ENCODE results near the gene S100A4. TPM values are rescaled to one million over a fixed set of nuclear protein-coding genes. Genes with fewer than 3 reads are reported as not detected.
"Not testable (repeated sequence)": the region's sequence is repeated elsewhere in the genome, so short reads cannot be mapped to it uniquely, and the experiment has no call there.

Gene S100A4
- total RNA-seq, 1 experiment from 2014 or later, result 22.7 TPM

DNA sequence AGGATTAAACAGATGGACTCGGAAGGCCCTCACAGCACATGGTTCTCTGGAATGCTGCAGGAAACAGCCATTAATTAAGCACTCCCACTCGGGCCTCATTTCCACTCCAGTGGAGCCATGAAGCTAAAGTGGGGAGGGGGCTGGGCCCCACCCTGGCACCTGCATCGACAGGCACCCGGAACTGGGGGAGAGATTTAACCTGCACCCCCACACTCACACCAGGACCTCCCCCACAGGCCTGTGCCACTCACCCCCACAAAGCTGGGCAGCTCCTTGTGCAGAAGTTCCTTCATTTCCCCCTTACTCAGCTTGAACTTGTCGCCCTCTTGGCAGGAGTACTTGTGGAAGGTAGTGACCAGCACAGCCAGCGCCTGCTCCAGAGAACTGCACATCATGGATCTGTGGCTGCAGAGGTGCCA is 17.9 kb upstream of the S100A4 start:
- Mint-ChIP-seq H3K27ac (no peak overlapping the region), H3K4me1 (peaks cover 26% of the 10 kb centered on the region), H3K36me3 (no peaks in the 10 kb centered on the region), H3K27me3 (ENCODE audit: low read depth) (no peaks in the 10 kb centered on the region; the same call in 1 of the 2 replicates), H3K4me3 (no peak overlapping the region), H3K9me3 (no peaks in the 10 kb centered on the region)
- ChIA-PET CTCF (interaction anchor here (0.9 to 3.9 kb wide), 8 partner anchors 9 to 210 kb away, joined by 3 to 28 read pairs (median 6); partner anchors contain the start of genes S100A13, S100A3 and S100A4), POLR2A (interaction anchor here (1.0 kb wide), 1 partner anchor 17 kb away, joined by 3 read pairs; no protein-coding TSS in a partner anchor)
- TF ChIP-seq, protein P1, sequence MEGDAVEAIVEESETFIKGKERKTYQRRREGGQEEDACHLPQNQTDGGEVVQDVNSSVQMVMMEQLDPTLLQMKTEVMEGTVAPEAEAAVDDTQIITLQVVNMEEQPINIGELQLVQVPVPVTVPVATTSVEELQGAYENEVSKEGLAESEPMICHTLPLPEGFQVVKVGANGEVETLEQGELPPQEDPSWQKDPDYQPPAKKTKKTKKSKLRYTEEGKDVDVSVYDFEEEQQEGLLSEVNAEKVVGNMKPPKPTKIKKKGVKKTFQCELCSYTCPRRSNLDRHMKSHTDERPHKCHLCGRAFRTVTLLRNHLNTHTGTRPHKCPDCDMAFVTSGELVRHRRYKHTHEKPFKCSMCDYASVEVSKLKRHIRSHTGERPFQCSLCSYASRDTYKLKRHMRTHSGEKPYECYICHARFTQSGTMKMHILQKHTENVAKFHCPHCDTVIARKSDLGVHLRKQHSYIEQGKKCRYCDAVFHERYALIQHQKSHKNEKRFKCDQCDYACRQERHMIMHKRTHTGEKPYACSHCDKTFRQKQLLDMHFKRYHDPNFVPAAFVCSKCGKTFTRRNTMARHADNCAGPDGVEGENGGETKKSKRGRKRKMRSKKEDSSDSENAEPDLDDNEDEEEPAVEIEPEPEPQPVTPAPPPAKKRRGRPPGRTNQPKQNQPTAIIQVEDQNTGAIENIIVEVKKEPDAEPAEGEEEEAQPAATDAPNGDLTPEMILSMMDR (IDR thresholded peaks at IDR 0.05), result no peak
- TF ChIP-seq GTF2I (CRISPR knock-in tag; conservative IDR thresholded peaks at IDR 0.05), result no peak
- TF ChIP-seq IRF2 (CRISPR knock-in tag; IDR thresholded peaks at IDR 0.05; ENCODE audit: borderline replicate concordance, low read depth), result no peak
- TF ChIP-seq, protein P2, sequence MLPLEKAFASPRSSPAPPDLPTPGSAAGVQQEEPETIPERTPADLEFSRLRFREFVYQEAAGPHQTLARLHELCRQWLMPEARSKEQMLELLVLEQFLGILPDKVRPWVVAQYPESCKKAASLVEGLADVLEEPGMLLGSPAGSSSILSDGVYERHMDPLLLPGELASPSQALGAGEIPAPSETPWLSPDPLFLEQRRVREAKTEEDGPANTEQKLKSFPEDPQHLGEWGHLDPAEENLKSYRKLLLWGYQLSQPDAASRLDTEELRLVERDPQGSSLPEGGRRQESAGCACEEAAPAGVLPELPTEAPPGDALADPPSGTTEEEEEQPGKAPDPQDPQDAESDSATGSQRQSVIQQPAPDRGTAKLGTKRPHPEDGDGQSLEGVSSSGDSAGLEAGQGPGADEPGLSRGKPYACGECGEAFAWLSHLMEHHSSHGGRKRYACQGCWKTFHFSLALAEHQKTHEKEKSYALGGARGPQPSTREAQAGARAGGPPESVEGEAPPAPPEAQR (CRISPR knock-in tag; IDR thresholded peaks at IDR 0.05), result no peak
- TF ChIP-seq MYBL2 (CRISPR knock-in tag; IDR thresholded peaks at IDR 0.05), result no peak
- TF ChIP-seq RORB (CRISPR knock-in tag; IDR thresholded peaks at IDR 0.05), result no peak
- TF ChIP-seq MXD4 (CRISPR knock-in tag; IDR thresholded peaks at IDR 0.05; ENCODE audit: borderline replicate concordance), result no peak
- TF ChIP-seq NR1H2 (CRISPR knock-in tag; IDR thresholded peaks at IDR 0.05), result no peak
- TF ChIP-seq, protein P3, sequence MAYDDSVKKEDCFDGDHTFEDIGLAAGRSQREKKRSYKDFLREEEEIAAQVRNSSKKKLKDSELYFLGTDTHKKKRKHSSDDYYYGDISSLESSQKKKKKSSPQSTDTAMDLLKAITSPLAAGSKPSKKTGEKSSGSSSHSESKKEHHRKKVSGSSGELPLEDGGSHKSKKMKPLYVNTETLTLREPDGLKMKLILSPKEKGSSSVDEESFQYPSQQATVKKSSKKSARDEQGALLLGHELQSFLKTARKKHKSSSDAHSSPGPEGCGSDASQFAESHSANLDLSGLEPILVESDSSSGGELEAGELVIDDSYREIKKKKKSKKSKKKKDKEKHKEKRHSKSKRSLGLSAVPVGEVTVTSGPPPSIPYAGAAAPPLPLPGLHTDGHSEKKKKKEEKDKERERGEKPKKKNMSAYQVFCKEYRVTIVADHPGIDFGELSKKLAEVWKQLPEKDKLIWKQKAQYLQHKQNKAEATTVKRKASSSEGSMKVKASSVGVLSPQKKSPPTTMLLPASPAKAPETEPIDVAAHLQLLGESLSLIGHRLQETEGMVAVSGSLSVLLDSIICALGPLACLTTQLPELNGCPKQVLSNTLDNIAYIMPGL (CRISPR knock-in tag; IDR thresholded peaks at IDR 0.05), result no peak
- TF ChIP-seq, protein P4, sequence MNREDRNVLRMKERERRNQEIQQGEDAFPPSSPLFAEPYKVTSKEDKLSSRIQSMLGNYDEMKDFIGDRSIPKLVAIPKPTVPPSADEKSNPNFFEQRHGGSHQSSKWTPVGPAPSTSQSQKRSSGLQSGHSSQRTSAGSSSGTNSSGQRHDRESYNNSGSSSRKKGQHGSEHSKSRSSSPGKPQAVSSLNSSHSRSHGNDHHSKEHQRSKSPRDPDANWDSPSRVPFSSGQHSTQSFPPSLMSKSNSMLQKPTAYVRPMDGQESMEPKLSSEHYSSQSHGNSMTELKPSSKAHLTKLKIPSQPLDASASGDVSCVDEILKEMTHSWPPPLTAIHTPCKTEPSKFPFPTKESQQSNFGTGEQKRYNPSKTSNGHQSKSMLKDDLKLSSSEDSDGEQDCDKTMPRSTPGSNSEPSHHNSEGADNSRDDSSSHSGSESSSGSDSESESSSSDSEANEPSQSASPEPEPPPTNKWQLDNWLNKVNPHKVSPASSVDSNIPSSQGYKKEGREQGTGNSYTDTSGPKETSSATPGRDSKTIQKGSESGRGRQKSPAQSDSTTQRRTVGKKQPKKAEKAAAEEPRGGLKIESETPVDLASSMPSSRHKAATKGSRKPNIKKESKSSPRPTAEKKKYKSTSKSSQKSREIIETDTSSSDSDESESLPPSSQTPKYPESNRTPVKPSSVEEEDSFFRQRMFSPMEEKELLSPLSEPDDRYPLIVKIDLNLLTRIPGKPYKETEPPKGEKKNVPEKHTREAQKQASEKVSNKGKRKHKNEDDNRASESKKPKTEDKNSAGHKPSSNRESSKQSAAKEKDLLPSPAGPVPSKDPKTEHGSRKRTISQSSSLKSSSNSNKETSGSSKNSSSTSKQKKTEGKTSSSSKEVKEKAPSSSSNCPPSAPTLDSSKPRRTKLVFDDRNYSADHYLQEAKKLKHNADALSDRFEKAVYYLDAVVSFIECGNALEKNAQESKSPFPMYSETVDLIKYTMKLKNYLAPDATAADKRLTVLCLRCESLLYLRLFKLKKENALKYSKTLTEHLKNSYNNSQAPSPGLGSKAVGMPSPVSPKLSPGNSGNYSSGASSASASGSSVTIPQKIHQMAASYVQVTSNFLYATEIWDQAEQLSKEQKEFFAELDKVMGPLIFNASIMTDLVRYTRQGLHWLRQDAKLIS (CRISPR knock-in tag; IDR thresholded peaks at IDR 0.05; ENCODE audit: borderline replicate concordance), result no peak
- no peak for TF ChIP-seq FOXK1 (CRISPR knock-in tag; IDR thresholded peaks at IDR 0.05)
- no peak for TF ChIP-seq OVOL2 (CRISPR knock-in tag; IDR thresholded peaks at IDR 0.05; ENCODE audit: borderline replicate concordance)
- TF ChIP-seq NR3C1 (CRISPR knock-in tag; conservative IDR thresholded peaks at IDR 0.05; ENCODE audit: low read depth), result no peak
- no peak for TF ChIP-seq SOX15 (CRISPR knock-in tag; IDR thresholded peaks at IDR 0.05)
- TF ChIP-seq ZNF396 (CRISPR knock-in tag; IDR thresholded peaks at IDR 0.05; ENCODE audit: borderline replicate concordance), result no peak
- no peak for TF ChIP-seq CBFB (CRISPR knock-in tag; IDR thresholded peaks at IDR 0.05; ENCODE audit: low read depth)
- ATAC-seq (no peak), DNase-seq (ENCODE audit: low spot score) (no peak)

DNA sequence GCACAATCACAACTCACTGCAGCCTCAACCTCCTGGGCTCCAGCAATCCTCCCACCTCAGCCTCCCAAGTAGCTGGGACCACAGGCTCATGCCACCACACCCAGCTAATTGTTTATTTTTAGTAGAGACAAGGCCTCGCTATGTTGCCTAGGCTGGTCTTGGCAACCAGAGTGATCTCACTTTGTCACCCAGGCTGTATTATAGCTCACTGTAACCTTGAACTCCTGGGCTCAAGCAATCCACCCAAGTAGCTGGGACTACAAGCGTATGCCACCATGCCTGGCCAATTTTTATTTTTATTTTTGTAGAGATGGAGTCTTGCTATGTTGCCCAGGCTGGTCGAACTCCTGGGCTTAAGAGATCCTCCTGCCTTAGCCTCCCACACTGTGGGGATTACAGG is 16.4 kb upstream of the S100A4 start:
- H3K9me3 Mint-ChIP-seq; H3K4me3 Mint-ChIP-seq; ATAC-seq; H3K36me3 Mint-ChIP-seq; POLR2A ChIA-PET; H3K27me3 Mint-ChIP-seq (ENCODE audit: low read depth); DNase-seq (ENCODE audit: low spot score); H3K27ac Mint-ChIP-seq: not testable (repeated sequence)
- peaks cover 14% of the 10 kb centered on the region for H3K4me1 Mint-ChIP-seq
- CTCF ChIA-PET, result interaction anchor here (1.0 to 3.9 kb wide), 5 partner anchors 10 to 66 kb away, joined by 4 to 28 read pairs (median 7); partner anchors contain the start of genes S100A1, S100A13 and S100A6

Data from WTC11 (cell line).